ENCODE results near the gene CDKN2B-AS1.

CDKN2B-AS1 gene

DNA sequence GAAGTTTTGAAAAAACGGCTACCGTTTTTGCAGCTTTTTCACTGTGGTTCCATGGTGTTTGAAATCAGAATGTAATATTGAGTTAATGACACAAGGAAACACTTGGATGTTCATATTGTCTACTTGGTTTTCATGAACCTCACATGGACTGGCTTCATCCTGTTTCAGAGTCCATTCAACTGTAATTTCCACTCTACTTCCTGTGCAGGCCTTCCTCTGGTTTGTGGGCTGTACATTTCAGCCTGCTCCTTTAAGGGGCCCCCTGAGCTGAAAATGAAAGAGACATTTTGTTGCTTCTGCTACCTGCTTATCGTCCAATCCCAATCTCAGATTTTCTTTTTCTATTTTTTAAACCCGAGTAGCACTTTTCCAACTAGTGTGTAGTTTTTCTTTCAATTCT, 56.3 kb downstream of the CDKN2B-AS1 start:
- H3K9me2 ChIP-seq (replicated peaks; ENCODE audit: insufficient read depth, low read length): no peaks in the 10 kb centered on the region
- peak overlapping the region; percentile 31 for H3K4me2 ChIP-seq (ENCODE audit: low read depth, low read length, poor library complexity, severe bottlenecking)

DNA sequence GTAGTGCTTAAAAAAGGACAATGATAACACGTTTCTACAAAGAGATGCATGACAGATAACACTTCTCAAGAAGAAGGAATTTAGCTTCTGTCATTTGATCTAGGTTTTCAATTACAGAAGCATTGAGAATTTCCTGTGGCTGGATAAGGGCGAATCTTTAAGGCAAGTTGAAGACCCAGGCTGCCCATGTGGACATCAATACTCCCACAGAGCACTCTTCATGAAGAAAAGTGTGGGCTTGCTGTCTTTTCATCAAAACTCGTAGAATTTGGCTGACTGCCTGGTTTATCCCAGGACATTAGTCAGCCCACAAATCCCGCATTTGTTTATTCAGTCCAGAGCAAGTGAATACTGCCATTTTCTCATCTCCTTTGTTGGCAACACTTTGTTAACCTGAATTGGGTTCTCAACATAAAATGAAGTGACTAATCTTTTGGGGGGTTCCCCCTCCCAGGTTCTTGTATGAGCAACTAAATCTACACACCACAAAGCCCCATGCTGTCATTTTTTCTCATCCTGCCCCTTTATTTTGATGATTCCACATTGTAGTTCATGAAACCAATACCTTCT, 57.9 kb downstream of the CDKN2B-AS1 start:
- no peak for TF ChIP-seq EZH2phosphoT487 (conservative IDR thresholded peaks at IDR 0.05; ENCODE audit: low read length)
- TF ChIP-seq, protein P1, sequence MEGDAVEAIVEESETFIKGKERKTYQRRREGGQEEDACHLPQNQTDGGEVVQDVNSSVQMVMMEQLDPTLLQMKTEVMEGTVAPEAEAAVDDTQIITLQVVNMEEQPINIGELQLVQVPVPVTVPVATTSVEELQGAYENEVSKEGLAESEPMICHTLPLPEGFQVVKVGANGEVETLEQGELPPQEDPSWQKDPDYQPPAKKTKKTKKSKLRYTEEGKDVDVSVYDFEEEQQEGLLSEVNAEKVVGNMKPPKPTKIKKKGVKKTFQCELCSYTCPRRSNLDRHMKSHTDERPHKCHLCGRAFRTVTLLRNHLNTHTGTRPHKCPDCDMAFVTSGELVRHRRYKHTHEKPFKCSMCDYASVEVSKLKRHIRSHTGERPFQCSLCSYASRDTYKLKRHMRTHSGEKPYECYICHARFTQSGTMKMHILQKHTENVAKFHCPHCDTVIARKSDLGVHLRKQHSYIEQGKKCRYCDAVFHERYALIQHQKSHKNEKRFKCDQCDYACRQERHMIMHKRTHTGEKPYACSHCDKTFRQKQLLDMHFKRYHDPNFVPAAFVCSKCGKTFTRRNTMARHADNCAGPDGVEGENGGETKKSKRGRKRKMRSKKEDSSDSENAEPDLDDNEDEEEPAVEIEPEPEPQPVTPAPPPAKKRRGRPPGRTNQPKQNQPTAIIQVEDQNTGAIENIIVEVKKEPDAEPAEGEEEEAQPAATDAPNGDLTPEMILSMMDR (IDR thresholded peaks at IDR 0.05; ENCODE audit: insufficient read depth, low read length, poor library complexity, severe bottlenecking): no peak
- Histone ChIP-seq H3K9me3 (ENCODE audit: insufficient read depth, low read length) (no peaks in the 10 kb centered on the region), H3K4me2 (ENCODE audit: low read depth, low read length, poor library complexity, severe bottlenecking) (no peak overlapping the region), H3K9ac (ENCODE audit: low read length) (no peak overlapping the region), H3K4me3 (ENCODE audit: insufficient read depth, low read length, poor library complexity, severe bottlenecking) (no peak overlapping the region), H3K36me3 (ENCODE audit: low read length) (no peaks in the 10 kb centered on the region), H3K27me3 (ENCODE audit: low read length) (no peaks in the 10 kb centered on the region), H2AFZ (ENCODE audit: low read depth, low read length, severe bottlenecking) (no peak overlapping the region), H4K20me1 (ENCODE audit: low read depth, low read length) (no peaks in the 10 kb centered on the region), H3K9me2 (replicated peaks; ENCODE audit: insufficient read depth, low read length) (no peaks in the 10 kb centered on the region), H3K27ac (ENCODE audit: low read depth, low read length) (no peak overlapping the region), H3K79me2 (ENCODE audit: insufficient read depth, low read length) (no peaks in the 10 kb centered on the region), H3F3A (ENCODE audit: insufficient read depth) (no peaks in the 10 kb centered on the region)

More for the DNA sequence above, 56.3 kb downstream of the CDKN2B-AS1 start:
- H3K79me2 ChIP-seq (ENCODE audit: insufficient read depth, low read length): no peaks in the 10 kb centered on the region
- no peak overlapping the region for H3K27ac ChIP-seq (ENCODE audit: low read depth, low read length)
- no peak overlapping the region for H3K4me3 ChIP-seq (ENCODE audit: insufficient read depth, low read length, poor library complexity, severe bottlenecking)
- H3K27me3 ChIP-seq (ENCODE audit: low read length): no peaks in the 10 kb centered on the region
- H3F3A ChIP-seq (ENCODE audit: insufficient read depth): no peaks in the 10 kb centered on the region
- no peak overlapping the region for H2AFZ ChIP-seq (ENCODE audit: low read depth, low read length, severe bottlenecking)
- H3K36me3 ChIP-seq (ENCODE audit: low read length): no peaks in the 10 kb centered on the region
- no peaks in the 10 kb centered on the region for H4K20me1 ChIP-seq (ENCODE audit: low read depth, low read length)
- TF ChIP-seq, protein P1 (IDR thresholded peaks at IDR 0.05; ENCODE audit: insufficient read depth, low read length, poor library complexity, severe bottlenecking): no peak
- no peak for TF ChIP-seq EZH2phosphoT487 (conservative IDR thresholded peaks at IDR 0.05; ENCODE audit: low read length)
- no peak overlapping the region for H3K9ac ChIP-seq (ENCODE audit: low read length)
- H3K9me3 ChIP-seq (ENCODE audit: insufficient read depth, low read length): no peaks in the 10 kb centered on the region

DNA sequence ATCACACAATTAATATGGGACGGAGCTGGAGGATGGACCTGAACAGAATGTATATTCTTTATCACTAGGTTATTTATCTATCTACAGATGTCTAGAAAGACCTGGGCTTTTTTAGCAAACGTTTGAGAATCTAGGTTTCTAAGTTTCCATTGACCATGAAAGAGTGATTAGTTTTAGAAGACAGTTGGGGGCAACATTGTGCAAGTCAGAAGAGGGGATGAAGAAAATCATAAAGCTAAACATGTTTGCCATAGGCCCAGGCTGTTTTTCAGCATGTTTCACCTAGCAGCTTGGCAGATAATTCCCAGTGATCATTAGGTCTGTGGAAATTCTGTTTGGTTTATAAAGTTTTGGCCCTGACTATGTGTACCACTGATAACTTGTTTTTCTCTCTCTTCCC, 58.6 kb downstream of the CDKN2B-AS1 start:
- Histone ChIP-seq H3K79me2 (ENCODE audit: insufficient read depth, low read length) (no peaks in the 10 kb centered on the region), H4K20me1 (ENCODE audit: low read depth, low read length) (no peaks in the 10 kb centered on the region), H3K9ac (ENCODE audit: low read length) (no peak overlapping the region), H3K36me3 (ENCODE audit: low read length) (no peaks in the 10 kb centered on the region), H3K4me3 (ENCODE audit: insufficient read depth, low read length, poor library complexity, severe bottlenecking) (no peak overlapping the region), H3K27me3 (ENCODE audit: low read length) (no peaks in the 10 kb centered on the region), H3K9me3 (ENCODE audit: insufficient read depth, low read length) (no peaks in the 10 kb centered on the region), H3K9me2 (replicated peaks; ENCODE audit: insufficient read depth, low read length) (no peaks in the 10 kb centered on the region), H3F3A (ENCODE audit: insufficient read depth) (no peaks in the 10 kb centered on the region), H3K4me2 (ENCODE audit: low read depth, low read length, poor library complexity, severe bottlenecking) (no peak overlapping the region), H2AFZ (ENCODE audit: low read depth, low read length, severe bottlenecking) (no peak overlapping the region), H3K27ac (ENCODE audit: low read depth, low read length) (no peak overlapping the region)
- TF ChIP-seq EZH2phosphoT487 (conservative IDR thresholded peaks at IDR 0.05; ENCODE audit: low read length): no peak
- TF ChIP-seq, protein P1 (IDR thresholded peaks at IDR 0.05; ENCODE audit: insufficient read depth, low read length, poor library complexity, severe bottlenecking): no peak

Data from SU-DHL-6 (cell line).